Stimulated activated CD8-positive, alpha-beta memory T cell treated with anti-CD3 and anti-CD28 coated beads, Interleukin-2, amount 100 ng/mL, for 48 hours (primary cell): ENCODE data around the gene CNTN1.

Experiments
- DNase-seq, 2 donors: peaks; one replicate each; pipeline ENCODE4 v3.0.0-alpha.2; 2020; ENCODE audit warnings: low read depth in 2 of 2

Gene CNTN1

DNA sequence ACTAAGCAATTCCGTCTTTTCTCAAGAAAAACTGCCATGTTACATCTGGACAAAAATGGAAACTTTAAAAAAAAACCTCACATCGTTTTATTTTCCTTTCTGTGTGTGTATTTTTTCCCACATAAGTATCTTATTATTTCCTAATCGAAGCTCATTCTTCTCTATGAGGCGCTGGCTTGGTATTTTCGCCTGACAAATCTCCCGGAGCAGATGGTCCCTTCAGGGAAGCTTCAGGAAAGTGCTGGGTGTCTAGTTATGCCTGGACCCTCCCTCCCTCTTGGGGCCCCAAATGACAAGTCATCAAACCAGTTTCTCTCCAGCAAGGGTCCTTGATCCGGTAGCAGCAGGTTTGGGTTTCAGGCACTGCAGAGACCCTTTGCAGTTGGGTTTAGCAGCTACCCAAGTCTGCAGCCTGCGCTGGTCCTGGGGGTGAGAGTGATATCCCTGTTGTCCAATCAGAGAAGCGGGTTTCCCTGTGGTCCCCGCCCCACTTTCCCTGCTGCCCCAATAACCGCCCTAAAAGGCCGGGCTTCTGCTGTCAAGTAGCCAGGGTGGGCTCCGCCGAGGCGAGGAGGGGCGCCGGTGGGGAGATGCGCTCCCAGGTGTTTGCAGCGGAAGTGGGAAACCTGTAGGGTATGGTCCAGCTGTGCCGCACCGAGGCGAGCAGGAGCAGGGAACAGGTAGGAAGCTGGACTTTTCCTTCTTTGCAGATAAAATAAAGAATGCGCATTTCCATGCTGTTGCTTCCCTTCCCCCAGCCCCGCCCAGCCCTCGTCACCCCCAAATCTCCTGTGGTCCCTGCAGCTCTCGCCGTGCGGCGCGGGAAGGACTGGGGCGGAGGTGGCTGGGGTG lies at the start of gene CNTN1:
Gene CNTN1, plus strand, starts transcription at position 527 of the 852 bp plus-strand sequence.
- no peak for DNase-seq

DNA sequence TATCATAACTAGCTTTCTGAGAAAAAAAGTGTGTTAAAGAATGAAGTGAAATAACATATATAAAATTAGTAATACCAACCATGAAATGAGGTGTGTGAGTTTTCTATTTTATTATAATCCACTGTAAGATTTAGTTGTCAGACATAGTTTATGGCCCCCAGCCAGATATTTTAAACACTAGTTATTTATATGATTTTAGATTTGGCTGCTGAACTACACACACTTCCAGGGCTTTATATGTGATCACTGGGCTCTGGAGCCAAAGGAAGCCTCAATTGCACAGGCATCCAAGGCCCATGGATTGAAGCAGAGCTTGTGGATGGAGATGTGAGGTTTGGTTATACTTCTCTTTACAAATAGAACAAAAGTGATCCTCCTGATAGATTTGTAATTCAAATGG lies 48.7 kb upstream of the CNTN1 start:
- DNase-seq: no peak

DNA sequence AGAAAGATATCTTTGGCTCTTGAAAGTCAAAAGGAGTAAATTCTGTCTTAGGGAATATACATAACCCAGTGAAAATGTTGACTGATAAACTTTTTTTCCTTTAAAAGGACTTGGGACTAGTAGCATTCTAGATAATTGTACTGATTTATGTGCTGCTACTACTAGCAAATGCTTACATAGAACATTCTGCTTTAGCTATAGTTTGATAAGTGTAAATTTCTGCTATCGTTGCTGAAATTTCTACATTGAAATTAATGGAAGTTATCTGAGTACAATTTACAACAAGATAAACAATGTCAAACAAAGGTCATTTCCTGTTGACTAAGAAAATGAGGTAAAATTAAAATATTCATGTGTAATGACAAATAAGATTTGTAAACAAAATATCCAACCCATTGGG lies 48.3 kb upstream of the CNTN1 start:
- DNase-seq: no peak

DNA sequence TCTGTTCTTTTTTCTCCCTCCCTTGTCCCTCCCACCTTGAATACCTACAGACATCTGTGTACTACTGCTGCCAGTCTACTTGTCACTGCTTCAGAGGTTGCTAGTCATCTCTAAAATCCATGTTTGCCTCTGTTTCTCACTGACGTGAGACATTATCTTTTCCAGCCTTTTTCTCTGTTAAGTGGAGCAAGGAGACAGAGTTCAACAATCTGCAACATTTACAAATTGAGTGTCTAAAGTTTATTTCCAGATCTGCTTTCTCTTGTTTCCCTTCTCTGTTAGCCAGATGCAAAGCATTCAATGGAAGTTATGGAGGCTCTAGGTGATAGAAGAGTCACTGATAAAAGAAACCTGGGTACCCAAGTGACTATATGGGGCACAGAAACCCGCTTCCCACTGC lies 47.5 kb upstream of the CNTN1 start:
- no peak for DNase-seq

DNA sequence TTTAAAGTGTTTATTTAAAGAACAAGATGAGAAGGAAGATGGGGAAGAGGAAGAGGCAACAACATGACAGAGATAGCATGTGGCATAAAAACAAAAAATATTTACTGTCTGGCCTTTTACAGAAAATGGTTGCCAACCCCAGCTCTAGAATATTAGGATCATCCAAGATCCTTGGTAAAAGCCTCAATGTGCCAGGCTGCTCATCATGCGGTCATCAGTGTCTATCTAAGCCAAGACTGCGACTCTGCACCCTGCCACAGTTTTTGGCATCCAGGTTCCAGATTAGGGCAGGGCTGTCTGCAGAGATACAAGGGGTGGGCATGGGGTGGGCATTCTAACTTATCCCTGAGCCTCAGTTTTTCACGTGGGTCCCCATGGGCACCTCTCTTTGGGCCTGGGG lies 46.9 kb upstream of the CNTN1 start:
- no peak for DNase-seq

DNA sequence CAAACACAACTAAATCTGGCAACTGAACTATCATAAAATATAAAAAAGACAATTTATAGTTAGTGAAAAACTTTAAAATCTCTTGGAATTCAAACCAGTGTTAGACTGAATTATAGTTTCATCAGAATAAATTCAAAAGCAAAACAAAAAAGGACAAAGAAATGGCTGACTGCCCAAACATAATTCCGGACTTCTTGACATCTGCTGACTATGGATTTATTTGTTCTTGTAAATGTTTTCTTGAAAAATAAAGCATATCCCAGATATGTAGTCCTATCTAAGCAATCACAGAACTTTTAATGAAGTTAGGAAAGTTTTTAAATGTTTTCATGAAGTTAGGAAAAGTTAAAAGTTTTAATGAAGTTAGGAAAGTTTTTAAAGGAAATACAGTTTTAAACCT lies 45.8 kb upstream of the CNTN1 start:
- DNase-seq: no peak

DNA sequence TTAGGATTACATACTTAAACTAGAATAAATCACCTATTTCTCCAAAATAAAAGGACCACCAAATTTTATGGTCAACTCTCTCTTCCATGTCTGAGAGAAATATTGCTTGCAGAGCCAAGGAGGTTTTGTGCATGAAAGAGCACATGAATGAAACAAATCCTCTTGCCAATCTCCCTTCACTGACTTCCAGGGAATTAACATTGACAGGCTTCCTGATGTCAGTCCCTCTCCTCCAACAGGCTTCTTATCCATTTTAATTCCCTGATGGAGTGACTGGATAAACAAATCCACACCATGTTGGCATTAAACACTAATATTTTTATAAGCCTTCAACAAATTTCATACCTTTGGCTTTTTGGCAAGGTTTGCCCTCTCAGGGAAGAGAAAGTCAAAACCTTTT lies 45.3 kb upstream of the CNTN1 start:
- no peak for DNase-seq

DNA sequence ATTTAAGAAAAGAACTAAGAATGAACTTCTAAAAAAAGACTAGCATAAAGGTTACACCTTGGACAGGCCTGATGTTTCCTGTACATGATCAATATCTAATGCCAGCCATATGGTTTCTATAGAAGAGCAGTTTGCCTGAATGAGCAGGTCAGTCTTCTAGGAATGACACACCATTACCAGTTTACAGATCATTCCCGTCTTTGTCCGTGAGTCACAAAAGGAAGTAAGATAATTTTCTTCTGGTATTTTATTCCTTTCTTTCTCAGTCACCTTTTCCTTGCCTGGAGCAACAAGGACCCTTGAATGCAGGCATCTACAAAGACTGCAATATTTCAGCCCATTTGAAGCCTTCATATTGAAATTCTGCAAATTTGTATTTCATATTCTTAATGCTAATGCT lies 44.6 kb upstream of the CNTN1 start:
- no peak for DNase-seq

DNA sequence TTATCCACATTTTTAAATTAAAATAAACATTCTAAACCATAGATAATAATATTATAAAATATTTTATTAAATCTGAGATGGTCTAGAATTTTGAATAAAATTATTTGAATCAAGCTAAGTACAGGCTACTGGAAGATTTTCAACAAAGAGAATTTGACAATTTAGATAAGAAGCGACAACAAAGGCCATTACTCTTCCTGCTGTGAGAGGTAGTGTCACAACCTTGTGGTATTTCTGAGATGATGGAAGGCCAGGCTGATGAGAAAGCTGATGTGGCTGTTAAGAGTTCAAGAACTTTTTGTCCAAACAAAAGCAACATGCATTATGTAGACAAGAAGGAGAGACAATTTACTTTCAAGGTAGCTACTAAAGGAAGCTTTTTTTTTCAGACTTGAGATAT lies 43.7 kb upstream of the CNTN1 start:
- DNase-seq: no peak

DNA sequence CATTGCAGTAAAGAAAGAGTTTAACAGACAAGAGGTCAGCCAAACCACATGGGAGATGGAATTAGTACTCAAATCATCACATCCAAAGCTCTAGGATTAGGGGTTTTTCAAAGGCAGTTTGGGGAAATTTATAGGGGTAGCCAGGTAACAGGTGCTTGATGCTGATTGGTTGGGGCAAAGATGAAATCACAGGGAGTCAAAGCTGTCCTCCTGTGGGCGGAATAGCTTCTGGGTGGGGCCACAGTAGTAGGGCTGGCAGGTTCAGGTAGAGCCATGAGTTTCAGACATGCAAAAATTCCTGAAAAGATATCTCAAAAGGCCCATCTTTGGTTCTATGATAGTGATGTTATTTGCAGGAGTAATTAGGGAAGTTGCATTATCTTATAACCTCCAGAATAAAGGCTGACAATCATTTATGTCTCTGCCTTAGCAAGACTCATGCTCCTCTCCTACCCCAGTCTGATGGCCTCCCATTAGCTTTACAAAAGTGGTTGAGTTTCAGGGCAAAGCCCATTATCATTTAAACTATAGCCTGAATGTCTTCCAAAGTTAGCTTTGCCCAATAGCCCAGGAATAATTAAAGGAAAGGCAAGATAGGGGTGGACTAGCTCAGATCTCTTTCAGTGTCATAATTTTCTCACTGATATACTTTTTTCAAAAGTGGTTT lies 42.1 kb upstream of the CNTN1 start:
- no peak for DNase-seq

DNA sequence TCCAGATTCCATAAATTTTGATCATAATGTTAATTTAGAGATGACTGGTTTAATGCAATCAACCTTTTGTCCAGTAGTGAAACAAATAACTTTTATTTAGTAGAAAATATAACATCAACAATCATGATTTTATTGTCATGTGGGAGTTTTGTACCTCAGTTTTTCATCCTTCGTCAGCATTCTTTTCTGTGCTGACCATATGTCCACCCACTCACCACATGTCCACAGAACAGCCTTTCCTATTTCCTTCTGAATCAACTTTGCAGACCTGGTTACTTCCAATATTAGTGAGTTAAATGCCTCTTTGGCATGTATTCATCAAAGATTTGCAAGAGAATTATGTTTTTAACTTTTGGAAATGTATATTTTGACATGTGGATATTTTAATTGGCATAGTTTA lies 36.8 kb upstream of the CNTN1 start:
- DNase-seq: no peak

DNA sequence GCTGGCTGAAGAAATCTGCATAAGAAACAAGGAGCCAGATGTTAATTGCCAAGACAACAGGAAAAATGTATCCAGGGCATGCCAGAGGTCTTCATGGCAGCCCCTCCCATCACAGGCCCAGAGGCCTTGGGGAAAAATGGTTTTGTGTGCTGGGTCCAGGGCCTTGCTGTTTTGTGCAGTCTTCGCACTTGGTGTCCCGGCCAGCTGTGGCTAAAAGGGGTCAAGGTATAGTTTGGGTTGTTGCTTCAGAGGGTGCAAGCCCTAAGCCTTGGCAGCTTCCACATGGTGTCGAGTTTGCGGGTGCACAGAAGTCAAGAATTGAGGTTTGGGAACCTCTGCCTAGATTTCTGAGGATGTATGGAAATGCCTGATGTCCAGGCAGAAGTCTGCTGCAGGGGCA lies 29.9 kb upstream of the CNTN1 start:
- DNase-seq: no peak

DNA sequence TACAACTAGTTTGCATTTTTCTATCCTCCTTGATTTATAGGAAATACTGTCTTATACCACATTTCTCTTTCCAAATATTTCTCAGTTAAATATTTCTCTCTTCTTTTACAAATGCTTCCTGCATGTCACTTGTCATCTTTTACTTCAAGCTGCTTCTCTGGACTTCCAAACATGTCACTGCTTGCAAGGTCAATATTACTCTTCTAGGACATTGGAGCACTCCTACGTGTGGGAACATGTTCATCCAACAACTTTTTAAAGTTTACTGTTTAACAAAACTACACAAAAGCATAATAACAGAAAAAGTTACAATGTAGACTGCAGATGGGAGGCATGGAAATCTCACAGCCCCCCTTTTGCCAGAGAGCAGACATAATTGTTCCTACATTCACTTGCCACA lies 28.5 kb upstream of the CNTN1 start:
- DNase-seq: no peak

DNA sequence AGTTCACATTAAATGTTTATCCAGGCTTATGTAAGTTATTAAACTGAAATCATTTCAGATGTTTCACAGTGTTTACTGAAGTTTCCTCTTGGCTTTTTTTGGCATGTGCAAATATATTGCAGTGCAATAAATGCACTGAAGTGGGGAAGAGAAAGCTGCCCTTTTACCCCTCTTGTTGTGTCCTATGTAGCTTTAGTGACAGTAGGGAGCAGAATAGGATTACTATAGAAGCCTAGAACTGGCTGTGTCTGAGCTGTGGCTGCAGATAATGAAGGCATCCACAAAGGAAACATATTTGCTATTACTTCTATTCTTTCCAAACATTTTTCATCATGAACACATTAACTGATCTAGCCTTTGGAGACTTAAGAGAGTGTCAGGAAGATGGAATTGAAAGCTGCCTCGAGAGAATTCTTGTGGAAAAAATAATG lies 24.1 kb upstream of the CNTN1 start:
- no peak for DNase-seq

DNA sequence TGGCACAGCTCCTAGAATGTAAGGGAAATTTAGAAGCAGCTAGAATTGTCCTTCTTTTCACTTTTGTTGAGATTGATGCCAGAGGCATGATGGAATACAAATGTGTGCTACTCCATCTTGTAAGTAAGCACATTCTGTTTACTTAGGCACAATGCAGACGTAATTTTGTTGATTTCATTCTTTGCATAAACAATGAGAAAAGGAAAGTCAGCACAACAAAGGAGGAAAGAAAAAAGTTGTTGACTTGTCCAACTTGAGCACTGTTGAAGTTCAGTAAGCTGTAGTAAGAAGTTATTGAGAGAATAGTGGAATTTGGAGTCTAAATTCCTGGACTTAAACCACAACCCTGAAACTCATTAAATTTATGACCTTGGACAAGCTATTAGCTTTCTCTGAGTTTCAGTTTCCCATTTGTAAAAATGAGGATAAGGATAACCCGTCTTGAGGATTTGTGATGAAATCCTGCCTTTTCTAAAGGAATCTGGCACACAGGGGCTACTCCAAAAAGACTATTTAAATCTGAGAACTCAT lies 19.4 kb upstream of the CNTN1 start:
- no peak for DNase-seq

DNA sequence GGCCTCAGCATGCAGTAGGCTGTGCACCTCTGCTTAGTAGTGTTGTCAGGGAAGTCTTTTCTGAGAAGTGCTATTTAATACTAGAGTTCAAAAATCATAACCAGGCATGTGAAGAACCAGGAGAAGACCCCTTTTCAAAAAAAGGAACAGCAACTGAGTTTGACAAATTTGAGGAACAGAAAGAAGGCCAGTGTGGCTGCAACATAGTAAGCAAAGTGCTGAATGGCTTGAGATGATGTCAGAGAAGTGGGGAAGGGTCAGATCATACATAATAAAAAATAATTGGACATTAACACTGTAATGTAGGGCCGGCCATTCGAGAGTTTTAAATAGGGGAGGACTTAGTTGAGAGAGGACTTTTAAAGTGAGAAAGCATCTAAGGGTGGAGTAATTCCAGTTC lies 11.1 kb upstream of the CNTN1 start:
- DNase-seq: no peak

DNA sequence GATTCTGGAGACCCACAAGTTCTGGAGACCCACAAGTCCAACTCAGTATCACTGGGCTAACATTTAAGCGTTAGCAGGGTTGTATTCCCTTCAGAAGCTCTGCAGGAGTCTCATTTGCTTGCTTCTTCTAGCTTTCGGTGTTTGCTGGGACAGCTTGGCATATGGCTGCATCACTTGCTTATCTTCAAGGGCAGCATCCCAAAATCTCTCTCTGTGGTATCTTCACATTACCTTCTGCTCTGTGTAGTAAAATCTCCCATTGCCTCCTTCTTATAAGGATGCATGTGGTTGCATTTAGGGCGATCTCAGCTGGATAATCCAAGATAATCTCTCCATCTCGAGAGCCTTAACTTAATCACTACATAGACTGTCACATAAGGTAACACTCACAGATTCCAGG lies 7.3 kb upstream of the CNTN1 start:
- DNase-seq: no peak

DNA sequence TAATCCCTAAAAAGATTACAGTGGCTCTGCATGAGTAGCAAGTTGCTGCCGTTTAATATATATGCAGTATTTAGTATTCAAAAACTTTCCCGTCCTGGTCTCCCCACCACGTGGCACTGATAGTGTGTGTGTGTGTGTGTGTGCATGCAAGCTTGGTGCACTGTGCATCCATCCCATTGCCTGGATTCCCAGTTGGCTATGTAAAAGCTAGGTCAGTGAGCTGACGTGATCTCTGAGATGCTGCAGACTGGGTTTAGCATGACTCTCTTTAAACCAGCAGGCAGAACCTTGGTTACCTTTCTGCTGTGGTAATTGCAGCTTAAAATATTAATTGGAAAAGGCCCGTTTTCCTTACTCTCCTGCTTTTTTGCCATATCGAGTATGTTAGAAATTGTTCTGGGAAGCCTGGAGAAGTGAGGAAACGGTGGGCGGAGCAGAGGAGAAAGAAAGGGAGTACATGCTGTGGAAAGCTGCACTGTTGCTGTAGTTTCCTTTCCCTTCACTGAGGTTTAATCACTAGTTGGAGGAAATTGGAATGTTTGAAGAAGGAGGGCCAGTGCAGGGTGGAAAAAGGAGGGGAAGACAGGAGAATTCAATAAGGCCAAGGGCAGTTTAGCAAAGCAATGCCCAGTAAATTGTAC lies 4.0 kb upstream of the CNTN1 start:
- DNase-seq: no peak

DNA sequence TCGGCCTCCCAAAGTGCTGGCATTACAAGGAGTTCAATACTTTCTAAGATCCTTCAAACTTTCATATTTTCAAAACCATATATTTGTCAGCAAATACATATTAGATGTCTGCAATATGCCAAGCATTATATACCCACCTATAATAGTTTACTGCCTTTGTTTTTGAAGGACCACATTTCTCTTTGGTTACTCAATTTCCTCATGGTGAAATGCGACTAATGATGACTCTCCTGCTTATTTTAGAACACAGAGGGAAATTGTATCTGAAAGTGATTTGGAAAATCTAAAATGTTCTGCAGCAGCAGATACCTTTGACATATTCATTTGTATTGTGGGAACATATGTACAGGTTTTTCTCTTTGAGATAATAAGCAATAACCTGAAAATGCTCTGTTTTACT lies 2.7 kb upstream of the CNTN1 start:
- no peak for DNase-seq

DNA sequence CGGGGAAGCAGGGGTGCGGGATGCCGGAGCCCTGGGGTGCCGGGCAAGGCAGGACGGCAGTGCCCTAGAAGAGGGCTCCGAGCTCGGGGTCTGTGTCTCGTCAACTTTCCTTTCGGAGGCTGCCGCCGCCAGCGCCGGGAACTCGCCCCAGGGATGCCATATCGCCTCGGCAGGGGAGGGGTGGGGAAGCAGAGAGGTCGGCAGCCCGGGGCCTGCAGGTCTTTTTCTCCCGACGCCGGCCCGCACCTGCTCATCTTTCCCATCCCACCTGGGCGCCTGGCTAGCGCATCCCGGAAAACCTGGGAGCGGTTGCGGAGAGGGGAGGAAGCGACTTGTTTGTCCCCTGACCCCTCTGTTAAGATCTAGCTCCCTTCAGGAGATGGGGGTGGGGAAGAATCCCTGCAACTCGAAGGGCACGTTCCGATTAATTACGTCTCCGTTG lies 547 bp downstream of the CNTN1 start:
- no peak for DNase-seq

DNA sequence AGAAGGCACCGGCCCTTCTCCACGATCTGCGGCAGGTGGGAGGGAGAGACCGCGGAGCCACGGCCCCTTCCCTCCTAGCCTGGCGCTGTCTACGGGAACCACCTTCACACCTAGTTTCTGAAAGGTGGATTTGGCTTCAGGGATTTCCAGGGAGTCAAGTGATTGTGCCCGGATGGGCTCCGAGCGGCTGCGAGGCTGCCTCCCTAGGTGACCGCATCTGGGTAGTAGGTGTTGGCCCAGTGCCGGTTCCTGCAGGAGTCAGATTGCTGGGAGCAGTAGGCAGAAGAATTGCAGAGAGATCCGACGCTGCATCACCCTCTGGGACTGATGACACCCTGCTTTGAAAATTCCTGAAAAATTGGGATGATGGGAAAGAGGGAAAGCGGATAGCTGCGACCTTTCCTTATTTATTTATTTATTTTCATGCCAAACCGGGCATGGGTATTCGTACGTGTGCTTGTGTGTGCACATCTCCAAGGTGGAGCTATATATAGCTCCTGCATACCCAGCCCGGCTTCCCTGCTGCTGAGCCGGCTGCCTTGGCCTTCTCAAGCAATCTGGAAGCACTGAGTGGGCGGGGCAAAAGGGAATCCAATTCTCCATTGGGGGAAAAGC lies 1.1 kb downstream of the CNTN1 start:
- DNase-seq: no peak

DNA sequence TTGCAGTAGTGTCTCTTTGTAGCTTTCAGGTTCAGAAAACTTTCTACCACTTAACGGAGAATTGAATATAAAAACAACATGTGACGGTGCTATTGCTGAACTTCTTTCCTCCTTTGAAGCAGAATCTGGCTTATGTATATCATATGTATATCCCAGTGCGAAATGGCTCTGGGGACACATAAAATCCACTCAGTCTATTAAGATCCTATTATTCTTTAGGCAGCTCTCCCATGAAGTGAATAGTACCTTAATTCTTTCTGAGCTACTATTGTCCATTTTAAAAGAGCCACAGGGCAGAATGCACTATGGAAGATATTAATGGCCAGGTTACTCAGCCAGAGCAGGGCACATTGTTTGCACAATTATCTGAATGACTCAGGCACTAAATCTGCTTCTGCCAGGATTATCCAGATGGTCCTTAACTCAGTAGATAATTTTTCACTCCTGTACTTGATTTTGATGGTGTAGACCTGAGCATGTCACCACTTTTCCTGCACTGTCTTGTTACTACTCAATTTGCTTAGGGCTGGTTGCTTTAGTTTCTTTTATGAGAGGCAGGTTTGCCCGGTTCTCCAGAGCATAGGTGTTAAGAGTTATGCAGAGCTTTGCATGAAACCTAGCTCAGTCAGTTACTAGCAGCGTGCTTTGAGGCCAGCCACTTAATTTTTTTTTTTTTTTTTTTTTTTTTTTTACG lies 5.5 kb downstream of the CNTN1 start:
- DNase-seq: no peak
